ENCODE data around the gene ASB4.

The ASB4 gene

GRCh38 chr7:95467912-95468607, 17.7 kb upstream of the ASB4 start:
- Histone ChIP-seq H3K4me3 (ENCODE audit: low read length in 2 of 2) (no peak overlapping the region), H3K9ac (ENCODE audit: low read depth in 1 of 2, low read length in 2 of 2) (no peak overlapping the region), H3K36me3 (ENCODE audit: control insufficient read depth in 2 of 2, insufficient read depth in 2 of 2, low read length in 2 of 2) (no peaks in the 10 kb centered on the region), H3K9me3 (ENCODE audit: control insufficient read depth in 2 of 2, low read length in 2 of 2) (no peaks in the 10 kb centered on the region), H3K4me1 (ENCODE audit: control insufficient read depth in 2 of 2, insufficient read depth in 2 of 2, low read length in 2 of 2) (no peaks in the 10 kb centered on the region), H3K27me3 (ENCODE audit: control insufficient read depth in 2 of 2, insufficient read depth in 2 of 2, low read length in 2 of 2) (no peaks in the 10 kb centered on the region), H3K27ac (ENCODE audit: low read depth in 2 of 2, low read length in 2 of 2) (no peak overlapping the region)

GRCh38 chr7:95469187-95469586, 16.6 kb upstream of the ASB4 start:
- no peaks in the 10 kb centered on the region for H3K9me3 ChIP-seq (ENCODE audit: control insufficient read depth in 2 of 2, low read length in 2 of 2)
- H3K4me3 ChIP-seq (ENCODE audit: low read length in 2 of 2): no peak overlapping the region
- H3K27me3 ChIP-seq (ENCODE audit: control insufficient read depth in 2 of 2, insufficient read depth in 2 of 2, low read length in 2 of 2): no peaks in the 10 kb centered on the region
- no peaks in the 10 kb centered on the region for H3K36me3 ChIP-seq (ENCODE audit: control insufficient read depth in 2 of 2, insufficient read depth in 2 of 2, low read length in 2 of 2)
- H3K4me1 ChIP-seq (ENCODE audit: control insufficient read depth in 2 of 2, insufficient read depth in 2 of 2, low read length in 2 of 2): no peaks in the 10 kb centered on the region
- H3K27ac ChIP-seq (ENCODE audit: low read depth in 2 of 2, low read length in 2 of 2): no peak overlapping the region
- no peak overlapping the region for H3K9ac ChIP-seq (ENCODE audit: low read depth in 1 of 2, low read length in 2 of 2)

DNA sequence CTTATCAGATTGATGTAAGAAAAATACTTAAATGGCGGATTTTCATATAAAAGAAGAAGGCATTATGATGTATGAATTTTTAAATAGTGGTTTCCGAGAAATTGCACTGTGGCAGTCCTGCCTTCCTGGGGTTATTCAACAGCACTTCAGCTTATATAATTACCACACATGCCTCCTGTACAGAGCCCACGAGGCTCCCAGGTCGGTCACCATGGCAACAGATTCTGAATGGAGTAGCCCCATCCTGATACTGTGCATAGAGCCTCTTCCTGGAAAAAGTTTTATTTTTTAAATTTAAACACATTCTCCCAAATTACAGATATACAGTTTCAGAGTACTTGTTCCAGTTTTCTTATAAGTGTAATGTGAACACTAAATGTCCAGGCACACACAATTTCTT, 15.9 kb upstream of the ASB4 start:
- H3K9ac ChIP-seq (ENCODE audit: low read depth in 1 of 2, low read length in 2 of 2): no peak overlapping the region
- H3K36me3 ChIP-seq (ENCODE audit: control insufficient read depth in 2 of 2, insufficient read depth in 2 of 2, low read length in 2 of 2): no peaks in the 10 kb centered on the region
- no peaks in the 10 kb centered on the region for H3K27me3 ChIP-seq (ENCODE audit: control insufficient read depth in 2 of 2, insufficient read depth in 2 of 2, low read length in 2 of 2)
- H3K27ac ChIP-seq (ENCODE audit: low read depth in 2 of 2, low read length in 2 of 2): no peak overlapping the region
- H3K4me3 ChIP-seq (ENCODE audit: low read length in 2 of 2): no peak overlapping the region
- H3K9me3 ChIP-seq (ENCODE audit: control insufficient read depth in 2 of 2, low read length in 2 of 2): no peaks in the 10 kb centered on the region
- no peaks in the 10 kb centered on the region for H3K4me1 ChIP-seq (ENCODE audit: control insufficient read depth in 2 of 2, insufficient read depth in 2 of 2, low read length in 2 of 2)

DNA sequence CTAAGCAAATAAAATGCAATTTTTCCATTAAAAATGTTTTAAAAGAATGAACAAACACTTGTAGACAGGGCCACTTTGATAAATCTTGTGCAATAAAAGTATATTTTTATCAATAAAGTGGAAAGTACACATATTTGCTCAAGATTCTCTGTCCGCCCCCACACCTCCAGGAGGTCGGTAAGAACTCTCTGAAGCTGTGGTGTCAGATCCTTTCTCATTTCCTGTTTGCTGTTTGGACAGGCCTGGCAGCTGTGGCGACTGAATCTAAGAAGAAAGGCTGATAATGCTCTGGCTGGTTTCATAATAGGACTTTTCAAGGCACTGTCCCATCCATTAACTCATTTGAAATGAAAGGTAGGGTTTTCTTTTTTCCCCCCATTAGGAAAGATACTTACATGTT, 15.3 kb upstream of the ASB4 start:
- Histone ChIP-seq H3K9ac (ENCODE audit: low read depth in 1 of 2, low read length in 2 of 2) (no peak overlapping the region), H3K27me3 (ENCODE audit: control insufficient read depth in 2 of 2, insufficient read depth in 2 of 2, low read length in 2 of 2) (no peaks in the 10 kb centered on the region), H3K27ac (ENCODE audit: low read depth in 2 of 2, low read length in 2 of 2) (no peak overlapping the region), H3K36me3 (ENCODE audit: control insufficient read depth in 2 of 2, insufficient read depth in 2 of 2, low read length in 2 of 2) (no peaks in the 10 kb centered on the region), H3K4me3 (ENCODE audit: low read length in 2 of 2) (no peak overlapping the region), H3K4me1 (ENCODE audit: control insufficient read depth in 2 of 2, insufficient read depth in 2 of 2, low read length in 2 of 2) (no peaks in the 10 kb centered on the region), H3K9me3 (ENCODE audit: control insufficient read depth in 2 of 2, low read length in 2 of 2) (no peaks in the 10 kb centered on the region)

- H3K27me3 ChIP-seq (ENCODE audit: control insufficient read depth in 2 of 2, insufficient read depth in 2 of 2, low read length in 2 of 2): no peaks in the 10 kb centered on the region
- H3K27ac ChIP-seq (ENCODE audit: low read depth in 2 of 2, low read length in 2 of 2): no peak overlapping the region
- H3K4me1 ChIP-seq (ENCODE audit: control insufficient read depth in 2 of 2, insufficient read depth in 2 of 2, low read length in 2 of 2): no peaks in the 10 kb centered on the region
- H3K36me3 ChIP-seq (ENCODE audit: control insufficient read depth in 2 of 2, insufficient read depth in 2 of 2, low read length in 2 of 2): no peaks in the 10 kb centered on the region
- H3K9ac ChIP-seq (ENCODE audit: low read depth in 1 of 2, low read length in 2 of 2): no peak overlapping the region
- H3K4me3 ChIP-seq (ENCODE audit: low read length in 2 of 2): no peak overlapping the region
- no peaks in the 10 kb centered on the region for H3K9me3 ChIP-seq (ENCODE audit: control insufficient read depth in 2 of 2, low read length in 2 of 2)
Measured at GRCh38 chr7:95471071-95471470, 14.7 kb upstream of the ASB4 start.

- Histone ChIP-seq H3K4me1 (ENCODE audit: control insufficient read depth in 2 of 2, insufficient read depth in 2 of 2, low read length in 2 of 2) (no peaks in the 10 kb centered on the region), H3K9ac (ENCODE audit: low read depth in 1 of 2, low read length in 2 of 2) (no peak overlapping the region), H3K9me3 (ENCODE audit: control insufficient read depth in 2 of 2, low read length in 2 of 2) (no peaks in the 10 kb centered on the region), H3K27ac (ENCODE audit: low read depth in 2 of 2, low read length in 2 of 2) (no peak overlapping the region), H3K36me3 (ENCODE audit: control insufficient read depth in 2 of 2, insufficient read depth in 2 of 2, low read length in 2 of 2) (no peaks in the 10 kb centered on the region), H3K27me3 (ENCODE audit: control insufficient read depth in 2 of 2, insufficient read depth in 2 of 2, low read length in 2 of 2) (no peaks in the 10 kb centered on the region), H3K4me3 (ENCODE audit: low read length in 2 of 2) (no peak overlapping the region)
Measured at GRCh38 chr7:95472581-95473161, 13.1 kb upstream of the ASB4 start.

DNA sequence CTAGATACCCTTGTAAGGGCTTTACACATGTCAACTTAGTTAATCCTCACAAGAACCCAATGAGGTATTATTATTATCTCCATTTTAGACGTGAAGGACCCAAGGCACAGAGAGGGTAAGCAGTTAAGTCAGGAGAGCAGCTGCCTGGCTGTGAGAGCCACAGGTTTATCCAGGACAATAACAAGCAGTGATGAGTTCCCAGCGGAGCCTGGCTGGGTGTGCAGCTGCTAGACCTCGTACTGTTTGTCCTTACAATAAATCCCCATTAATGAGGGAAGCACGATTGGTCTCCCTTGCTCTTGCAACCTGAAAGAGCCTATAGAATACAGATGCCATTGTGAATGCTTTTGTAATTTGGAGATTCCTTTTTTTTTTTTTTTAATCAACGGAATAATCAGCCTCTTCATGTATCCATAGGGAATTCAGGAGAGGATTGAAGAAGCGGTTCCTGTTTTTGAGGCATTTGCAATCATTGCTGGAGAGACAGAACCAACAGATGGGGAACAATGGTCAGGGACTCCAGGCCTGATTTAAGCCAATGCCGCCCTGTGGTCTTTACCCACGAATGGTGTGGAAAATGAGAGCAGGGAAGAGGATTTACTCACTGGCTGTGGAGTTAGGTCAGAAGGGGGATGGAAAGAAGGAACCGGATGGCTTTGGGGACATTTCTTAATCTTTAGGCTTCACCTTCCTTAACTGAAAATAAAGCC, 12.3 kb upstream of the ASB4 start:
- no peaks in the 10 kb centered on the region for H3K27me3 ChIP-seq (ENCODE audit: control insufficient read depth in 2 of 2, insufficient read depth in 2 of 2, low read length in 2 of 2)
- peaks cover 0 to under 1% of the 10 kb centered on the region in 2 donors for H3K4me1 ChIP-seq (ENCODE audit: control insufficient read depth in 2 of 2, insufficient read depth in 2 of 2, low read length in 2 of 2)
- H3K36me3 ChIP-seq (ENCODE audit: control insufficient read depth in 2 of 2, insufficient read depth in 2 of 2, low read length in 2 of 2): no peaks in the 10 kb centered on the region
- no peak overlapping the region for H3K4me3 ChIP-seq (ENCODE audit: low read length in 2 of 2)
- no peak overlapping the region for H3K27ac ChIP-seq (ENCODE audit: low read depth in 2 of 2, low read length in 2 of 2)
- H3K9ac ChIP-seq (ENCODE audit: low read depth in 1 of 2, low read length in 2 of 2): no peak overlapping the region
- no peaks in the 10 kb centered on the region for H3K9me3 ChIP-seq (ENCODE audit: control insufficient read depth in 2 of 2, low read length in 2 of 2)

GRCh38 chr7:95476072-95476847, 9.5 kb upstream of the ASB4 start:
- Histone ChIP-seq H3K4me3 (ENCODE audit: low read length in 2 of 2) (no peak overlapping the region), H3K27me3 (ENCODE audit: control insufficient read depth in 2 of 2, insufficient read depth in 2 of 2, low read length in 2 of 2) (no peaks in the 10 kb centered on the region), H3K27ac (ENCODE audit: low read depth in 2 of 2, low read length in 2 of 2) (no peak overlapping the region), H3K9ac (ENCODE audit: low read depth in 1 of 2, low read length in 2 of 2) (no peak overlapping the region), H3K4me1 (ENCODE audit: control insufficient read depth in 2 of 2, insufficient read depth in 2 of 2, low read length in 2 of 2) (peaks cover 0 to 4% of the 10 kb centered on the region in 2 donors), H3K9me3 (ENCODE audit: control insufficient read depth in 2 of 2, low read length in 2 of 2) (no peaks in the 10 kb centered on the region), H3K36me3 (ENCODE audit: control insufficient read depth in 2 of 2, insufficient read depth in 2 of 2, low read length in 2 of 2) (no peaks in the 10 kb centered on the region)

DNA sequence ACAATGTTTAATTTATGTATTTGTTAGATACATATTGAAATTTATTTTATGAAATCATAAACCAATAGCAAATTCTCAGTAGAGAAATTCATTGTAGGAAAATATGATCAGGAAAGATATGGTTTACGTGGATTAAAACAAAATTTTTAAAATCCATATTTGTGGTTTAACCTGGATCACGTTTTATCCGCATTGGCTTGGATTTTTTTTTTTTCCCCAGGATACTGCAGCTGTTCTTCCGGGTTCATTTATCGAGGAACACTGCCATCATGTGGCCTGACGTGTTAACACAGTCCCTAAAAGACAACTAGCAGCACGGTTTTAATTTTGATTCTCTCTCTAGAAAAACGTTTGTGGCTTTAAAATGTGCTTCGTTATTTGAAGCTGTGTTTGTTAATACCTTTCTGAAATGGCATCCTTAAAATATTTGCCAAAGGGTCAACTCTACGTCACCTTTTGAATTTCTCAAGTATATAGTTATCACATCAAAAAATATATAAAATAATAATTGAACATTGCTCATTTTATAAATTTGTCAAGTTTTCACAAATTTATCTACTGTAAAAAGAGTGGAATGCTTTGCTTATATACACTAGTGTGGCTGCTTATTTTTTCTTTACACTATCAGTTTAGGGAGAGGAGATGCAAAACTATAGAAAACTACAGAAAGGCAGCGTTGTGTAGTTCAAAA, 8.7 kb upstream of the ASB4 start:
- no peaks in the 10 kb centered on the region for H3K9me3 ChIP-seq (ENCODE audit: control insufficient read depth in 2 of 2, low read length in 2 of 2)
- no peak overlapping the region for H3K9ac ChIP-seq (ENCODE audit: low read depth in 1 of 2, low read length in 2 of 2)
- no peaks in the 10 kb centered on the region for H3K36me3 ChIP-seq (ENCODE audit: control insufficient read depth in 2 of 2, insufficient read depth in 2 of 2, low read length in 2 of 2)
- no peak overlapping the region for H3K4me3 ChIP-seq (ENCODE audit: low read length in 2 of 2)
- peaks cover 0 to 4% of the 10 kb centered on the region in 2 donors for H3K4me1 ChIP-seq (ENCODE audit: control insufficient read depth in 2 of 2, insufficient read depth in 2 of 2, low read length in 2 of 2)
- H3K27me3 ChIP-seq (ENCODE audit: control insufficient read depth in 2 of 2, insufficient read depth in 2 of 2, low read length in 2 of 2): no peaks in the 10 kb centered on the region
- no peak overlapping the region for H3K27ac ChIP-seq (ENCODE audit: low read depth in 2 of 2, low read length in 2 of 2)

Data from mucosa of rectum (tissue), 2 donors.